AG10803 (cell line): Measurements from ENCODE around the gene NOL8.

Experiments used
- DNase-seq: peaks from one replicate; pipeline ENCODE4 v3.0.0; 2010; ENCODE audit warnings: low read depth
- H3K4me3 ChIP-seq: 2 replicates; pipeline ENCODE4 v1.5.1; 2011; ENCODE audit warnings: mild to moderate bottlenecking, low read length, control low read depth
- TF ChIP-seq, protein P1 (sequence below): conservative IDR thresholded peaks from 2 replicates; pipeline ENCODE4 v1.5.1; 2011; ENCODE audit warnings: mild to moderate bottlenecking, low read length, control low read depth, inconsistent platforms

NOL8 gene

DNA sequence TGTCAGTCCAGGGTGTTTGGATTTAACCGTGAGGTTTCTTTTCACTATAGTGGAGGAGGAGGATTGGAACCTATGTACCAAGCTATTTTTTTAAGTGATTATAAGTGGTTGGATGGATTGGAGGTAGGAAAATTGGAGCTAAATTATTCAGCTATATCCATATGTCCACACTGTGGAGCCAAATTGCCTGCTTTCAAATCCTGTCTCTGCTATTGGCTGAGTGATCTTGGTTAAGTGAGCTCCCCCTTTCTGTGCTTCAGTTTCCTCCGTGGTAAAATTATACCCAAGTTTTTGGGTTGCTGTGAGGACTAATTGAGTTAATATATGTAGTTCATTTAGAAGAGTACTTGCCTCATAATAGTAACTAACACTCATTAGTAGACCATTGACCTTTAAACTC lies 3.1 kb upstream of the NOL8 start:
- TF ChIP-seq, protein P1, sequence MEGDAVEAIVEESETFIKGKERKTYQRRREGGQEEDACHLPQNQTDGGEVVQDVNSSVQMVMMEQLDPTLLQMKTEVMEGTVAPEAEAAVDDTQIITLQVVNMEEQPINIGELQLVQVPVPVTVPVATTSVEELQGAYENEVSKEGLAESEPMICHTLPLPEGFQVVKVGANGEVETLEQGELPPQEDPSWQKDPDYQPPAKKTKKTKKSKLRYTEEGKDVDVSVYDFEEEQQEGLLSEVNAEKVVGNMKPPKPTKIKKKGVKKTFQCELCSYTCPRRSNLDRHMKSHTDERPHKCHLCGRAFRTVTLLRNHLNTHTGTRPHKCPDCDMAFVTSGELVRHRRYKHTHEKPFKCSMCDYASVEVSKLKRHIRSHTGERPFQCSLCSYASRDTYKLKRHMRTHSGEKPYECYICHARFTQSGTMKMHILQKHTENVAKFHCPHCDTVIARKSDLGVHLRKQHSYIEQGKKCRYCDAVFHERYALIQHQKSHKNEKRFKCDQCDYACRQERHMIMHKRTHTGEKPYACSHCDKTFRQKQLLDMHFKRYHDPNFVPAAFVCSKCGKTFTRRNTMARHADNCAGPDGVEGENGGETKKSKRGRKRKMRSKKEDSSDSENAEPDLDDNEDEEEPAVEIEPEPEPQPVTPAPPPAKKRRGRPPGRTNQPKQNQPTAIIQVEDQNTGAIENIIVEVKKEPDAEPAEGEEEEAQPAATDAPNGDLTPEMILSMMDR, result peak; percentile 65
- no peak overlapping the region for H3K4me3 ChIP-seq
- DNase-seq, result peak; percentile 67

DNA sequence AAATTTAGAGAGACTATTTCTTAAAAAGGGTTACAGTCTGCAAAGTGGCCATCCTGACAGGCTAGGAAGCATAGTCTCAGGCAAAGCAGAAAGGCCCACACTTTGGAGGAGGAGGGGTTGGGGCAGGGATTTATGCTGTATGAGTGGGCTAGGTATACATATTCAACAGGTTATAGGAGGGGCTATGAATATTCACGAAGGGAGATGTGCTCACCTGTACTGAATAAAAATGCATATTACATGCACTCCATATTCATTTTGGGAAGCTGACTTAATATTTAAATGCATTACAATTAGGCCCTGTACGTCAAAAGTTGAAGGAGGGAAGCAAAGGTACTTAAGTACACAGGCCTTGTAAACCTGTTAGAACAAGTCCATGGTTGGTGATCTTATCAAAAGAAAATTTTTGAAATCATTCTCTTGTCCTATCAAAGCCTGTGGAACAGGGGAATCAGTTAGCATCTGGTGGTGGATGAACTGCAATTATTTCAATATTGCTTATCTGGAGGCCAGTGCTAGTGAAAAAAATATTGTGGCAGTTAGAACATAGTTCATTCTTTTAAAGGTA lies 2.2 kb upstream of the NOL8 start:
- TF ChIP-seq, protein P1, result no peak
- no peak overlapping the region for H3K4me3 ChIP-seq
- no peak for DNase-seq

DNA sequence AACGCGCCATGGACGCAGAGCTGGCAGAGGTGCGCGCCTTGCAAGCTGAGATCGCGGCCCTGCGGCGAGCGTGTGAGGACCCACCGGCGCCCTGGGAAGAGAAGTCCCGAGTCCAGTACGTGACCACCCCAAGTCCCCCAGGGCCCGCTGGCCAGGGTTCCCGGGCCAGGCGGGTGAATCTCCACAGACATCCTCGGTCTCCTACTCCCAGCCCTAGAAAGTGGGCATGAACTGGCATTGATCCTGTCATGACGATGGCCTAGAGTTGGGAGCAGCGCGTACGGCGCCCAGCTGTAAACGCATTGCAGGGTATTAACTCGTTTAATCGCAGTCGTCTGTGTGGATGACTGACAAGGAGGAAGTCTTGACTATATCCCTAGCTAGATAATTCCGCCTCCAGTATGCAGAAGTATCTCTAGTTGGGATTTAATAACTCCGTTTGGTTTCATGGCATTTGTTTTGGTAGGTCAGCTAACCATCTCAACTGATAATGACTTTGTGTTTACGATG lies 896 bp upstream of the NOL8 start:
- TF ChIP-seq, protein P1, result no peak
- peak overlapping the region; percentile 94 for H3K4me3 ChIP-seq
- no peak for DNase-seq

DNA sequence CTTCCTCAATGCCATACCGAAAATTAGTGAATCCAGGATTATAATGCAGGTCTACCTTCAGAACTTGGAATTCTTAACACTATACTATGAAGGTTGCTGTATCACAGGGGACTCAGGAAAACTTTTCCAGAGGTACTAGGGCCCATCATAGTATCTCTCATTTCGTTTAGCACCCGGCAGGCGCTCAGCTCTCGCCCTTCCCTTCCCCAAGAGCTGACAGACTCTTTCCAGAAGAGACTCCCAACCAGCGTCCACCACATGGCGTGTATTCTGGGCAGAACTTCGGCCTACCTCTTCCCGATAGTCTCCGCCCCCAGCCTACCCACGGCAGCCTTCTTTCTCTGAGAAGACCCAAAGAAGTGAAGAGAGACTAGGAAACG lies 271 bp downstream of the NOL8 start:
- peak overlapping the region; percentile 94 for H3K4me3 ChIP-seq
- TF ChIP-seq, protein P1, result peak; percentile 12; the same call in 1 of the 2 replicates
- DNase-seq, result no peak

DNA sequence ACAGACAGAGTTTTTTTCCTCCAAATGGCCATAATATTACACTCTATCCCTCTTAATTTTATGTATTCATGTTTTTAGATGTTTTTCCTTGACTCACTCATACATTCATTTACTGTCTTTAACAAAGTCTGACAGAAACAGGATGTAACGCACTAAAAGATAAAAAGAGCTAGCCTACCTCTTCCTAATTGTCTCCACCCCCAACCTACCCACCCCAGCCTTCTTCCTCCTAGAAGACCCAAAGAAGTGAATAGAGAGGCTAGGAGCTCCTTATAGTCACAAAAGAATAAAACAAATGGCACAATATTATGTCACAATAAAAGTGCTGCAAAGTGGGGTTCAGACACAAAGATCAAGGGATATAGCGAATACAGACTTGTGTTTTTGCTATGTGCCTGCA lies 719 bp downstream of the NOL8 start:
- H3K4me3 ChIP-seq, result peak overlapping the region; percentile 94
- no peak for DNase-seq
- TF ChIP-seq, protein P1, result no peak

DNA sequence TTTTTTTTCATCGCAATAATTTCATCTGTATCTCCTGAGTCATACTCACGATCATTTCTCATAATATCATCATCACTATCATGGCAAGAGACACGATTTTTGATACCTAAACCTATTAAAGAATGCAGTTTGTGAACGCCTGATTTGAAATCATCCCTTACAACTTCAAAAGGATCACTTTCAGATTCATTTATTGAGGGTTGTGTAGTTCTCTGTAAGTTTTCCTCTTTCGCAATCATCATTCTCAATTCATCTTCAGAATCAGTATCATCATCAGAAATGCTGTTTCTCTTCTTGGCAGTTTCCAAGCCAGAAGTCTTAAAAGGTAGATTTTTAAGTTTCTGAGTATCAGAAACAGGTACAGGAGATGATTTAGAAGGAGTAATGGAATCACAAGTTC lies 9.7 kb downstream of the NOL8 start:
- DNase-seq, result no peak
- TF ChIP-seq, protein P1, result no peak

DNA sequence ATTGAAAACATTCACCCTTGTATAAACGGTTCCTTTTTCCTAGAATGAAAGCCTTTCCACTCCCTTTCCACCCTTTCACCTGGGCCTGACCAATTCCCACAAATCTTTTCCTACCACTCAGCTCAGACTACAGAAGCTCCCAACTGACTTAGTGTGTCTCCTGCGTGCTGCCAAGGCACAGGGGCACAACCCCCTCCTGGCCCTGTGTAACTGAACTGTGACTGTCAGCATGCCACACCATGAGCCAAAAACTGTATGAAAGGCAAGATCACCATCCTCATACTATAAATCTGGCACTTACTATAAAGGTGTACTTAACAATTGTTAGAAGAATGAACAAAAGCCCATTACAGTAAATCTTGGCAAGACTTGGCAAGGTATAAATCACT lies 11.5 kb downstream of the NOL8 start:
- no peak overlapping the region for H3K4me3 ChIP-seq
- TF ChIP-seq, protein P1, result no peak
- no peak for DNase-seq

More for the DNA sequence above, 9.7 kb downstream of the NOL8 start:
- no peak overlapping the region for H3K4me3 ChIP-seq
